Brain microvascular endothelial cell (primary cell): Measurements from ENCODE around the gene SKAP2.

Experiments used
- DNase-seq: peaks from one replicate; pipeline ENCODE4 v3.0.0-alpha.2; 2020
- H3K27ac ChIP-seq: fragments of 250-450 bp; sonication (Bioruptor Pico); 2 replicates; pipeline ENCODE4 v1.5.1; 2020; ENCODE audit warnings: mild to moderate bottlenecking, moderate library complexity
- H3K27me3 ChIP-seq: fragments of 250-450 bp; sonication (Bioruptor Pico); replicated peaks from 2 replicates; pipeline ENCODE4 v1.5.1; 2020; ENCODE audit warnings: mild to moderate bottlenecking
- H3K36me3 ChIP-seq: fragments of 250-450 bp; sonication (Bioruptor Pico); replicated peaks from 2 replicates; pipeline ENCODE4 v1.5.1; 2020; ENCODE audit warnings: mild to moderate bottlenecking
- H3K4me3 ChIP-seq: 2 replicates; pipeline ENCODE4 v1.5.1; 2011; ENCODE audit warnings: low read depth, mild to moderate bottlenecking, control low read depth, low read length, moderate library complexity
- in situ Hi-C: cut with HindIII; loops from 2 replicates; pipeline ENCODE4 v1.10.0; 2017; ENCODE audit warnings: low sequenced_read_pairs, low pct_ligation_motif_present
- TF ChIP-seq, protein P1 (sequence below): IDR thresholded peaks from 2 replicates; pipeline ENCODE4 v1.5.1; 2011; ENCODE audit warnings: low read depth, mild to moderate bottlenecking, moderate library complexity, low read length, control low read depth, inconsistent platforms; ENCODE audit errors: missing control alignments

Gene SKAP2

GRCh38 chr7:26794541-26794940 is 69.8 kb downstream of the SKAP2 start:
- no peak overlapping the region for H3K27ac ChIP-seq
- DNase-seq = no peak
- in situ Hi-C loops = no loop called here
- H3K4me3 ChIP-seq = no peak overlapping the region
- H3K36me3 ChIP-seq = no peaks in the 10 kb centered on the region
- TF ChIP-seq, protein P1, sequence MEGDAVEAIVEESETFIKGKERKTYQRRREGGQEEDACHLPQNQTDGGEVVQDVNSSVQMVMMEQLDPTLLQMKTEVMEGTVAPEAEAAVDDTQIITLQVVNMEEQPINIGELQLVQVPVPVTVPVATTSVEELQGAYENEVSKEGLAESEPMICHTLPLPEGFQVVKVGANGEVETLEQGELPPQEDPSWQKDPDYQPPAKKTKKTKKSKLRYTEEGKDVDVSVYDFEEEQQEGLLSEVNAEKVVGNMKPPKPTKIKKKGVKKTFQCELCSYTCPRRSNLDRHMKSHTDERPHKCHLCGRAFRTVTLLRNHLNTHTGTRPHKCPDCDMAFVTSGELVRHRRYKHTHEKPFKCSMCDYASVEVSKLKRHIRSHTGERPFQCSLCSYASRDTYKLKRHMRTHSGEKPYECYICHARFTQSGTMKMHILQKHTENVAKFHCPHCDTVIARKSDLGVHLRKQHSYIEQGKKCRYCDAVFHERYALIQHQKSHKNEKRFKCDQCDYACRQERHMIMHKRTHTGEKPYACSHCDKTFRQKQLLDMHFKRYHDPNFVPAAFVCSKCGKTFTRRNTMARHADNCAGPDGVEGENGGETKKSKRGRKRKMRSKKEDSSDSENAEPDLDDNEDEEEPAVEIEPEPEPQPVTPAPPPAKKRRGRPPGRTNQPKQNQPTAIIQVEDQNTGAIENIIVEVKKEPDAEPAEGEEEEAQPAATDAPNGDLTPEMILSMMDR = no peak
- H3K27me3 ChIP-seq = no peaks in the 10 kb centered on the region

DNA sequence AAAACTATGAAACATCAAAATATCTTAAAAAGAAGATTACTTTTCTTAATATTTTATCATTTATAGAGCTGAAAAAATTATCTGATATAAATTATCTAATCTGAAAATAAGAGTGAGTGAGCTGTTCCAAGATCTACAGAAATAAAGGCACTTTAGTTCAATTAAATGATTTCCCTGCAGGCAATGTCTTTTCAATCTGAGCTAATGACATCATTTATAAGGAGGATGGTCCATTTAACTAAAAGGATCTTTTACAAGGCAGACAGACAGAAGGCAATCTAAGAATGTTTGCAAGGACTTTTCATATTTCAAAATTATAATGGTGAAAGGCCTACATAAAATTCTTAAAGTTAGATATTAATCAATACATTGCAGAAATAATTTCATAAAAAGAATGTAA is 71.8 kb downstream of the SKAP2 start:
- Histone ChIP-seq H3K27me3 (no peaks in the 10 kb centered on the region), H3K4me3 (no peak overlapping the region), H3K36me3 (no peaks in the 10 kb centered on the region), H3K27ac (no peak overlapping the region)
- in situ Hi-C loops = no loop called here
- TF ChIP-seq, protein P1 = no peak
- no peak for DNase-seq

GRCh38 chr7:26792006-26792405 is 72.4 kb downstream of the SKAP2 start:
- no peaks in the 10 kb centered on the region for H3K36me3 ChIP-seq
- in situ Hi-C loops = no loop called here
- no peak for DNase-seq
- TF ChIP-seq, protein P1 = no peak
- no peak overlapping the region for H3K27ac ChIP-seq
- no peak overlapping the region for H3K4me3 ChIP-seq
- H3K27me3 ChIP-seq = no peaks in the 10 kb centered on the region

DNA sequence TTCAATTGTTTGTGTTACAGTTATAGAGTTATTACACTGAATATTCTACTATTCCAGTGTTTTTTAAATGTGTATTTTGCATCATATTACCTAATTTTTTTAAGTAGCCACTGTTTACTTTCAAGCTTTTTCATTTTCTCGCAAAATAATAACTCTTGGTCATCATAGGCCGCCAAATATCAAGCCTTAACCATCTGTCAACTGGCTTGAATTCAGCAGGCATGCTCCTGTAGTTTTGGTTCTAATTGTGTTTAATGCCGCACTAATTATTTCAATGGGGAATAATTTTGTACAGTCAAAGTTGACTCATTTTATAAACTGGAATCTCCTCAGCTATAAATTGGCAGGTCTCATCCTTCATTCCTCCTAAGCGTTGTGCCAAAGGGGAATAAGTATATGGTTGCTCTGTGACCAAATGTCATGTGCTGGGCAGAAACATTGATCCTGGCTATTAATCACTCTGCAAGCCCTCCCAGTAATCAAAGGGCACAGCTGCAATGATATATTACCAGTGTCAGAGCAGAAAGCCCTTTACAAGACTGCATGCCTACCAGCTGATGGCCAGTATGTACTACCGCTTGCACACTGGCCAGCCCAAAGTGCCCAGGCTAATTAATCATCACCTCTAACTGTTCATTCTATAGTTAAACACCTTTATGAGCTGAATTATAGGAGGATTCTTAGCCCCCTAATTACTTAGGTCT is 74.8 kb downstream of the SKAP2 start:
- H3K4me3 ChIP-seq = no peak overlapping the region
- in situ Hi-C loops = no loop called here
- DNase-seq = no peak
- TF ChIP-seq, protein P1 = no peak
- H3K36me3 ChIP-seq = no peaks in the 10 kb centered on the region
- H3K27me3 ChIP-seq = no peaks in the 10 kb centered on the region
- no peak overlapping the region for H3K27ac ChIP-seq

- in situ Hi-C loops = no loop called here
- DNase-seq = no peak
- TF ChIP-seq, protein P1 = no peak
- Histone ChIP-seq H3K36me3 (no peaks in the 10 kb centered on the region), H3K27ac (no peak overlapping the region), H3K4me3 (no peak overlapping the region), H3K27me3 (no peaks in the 10 kb centered on the region)
These were observed 76.7 kb downstream of the SKAP2 start for GRCh38 chr7:26787701-26788100.

DNA sequence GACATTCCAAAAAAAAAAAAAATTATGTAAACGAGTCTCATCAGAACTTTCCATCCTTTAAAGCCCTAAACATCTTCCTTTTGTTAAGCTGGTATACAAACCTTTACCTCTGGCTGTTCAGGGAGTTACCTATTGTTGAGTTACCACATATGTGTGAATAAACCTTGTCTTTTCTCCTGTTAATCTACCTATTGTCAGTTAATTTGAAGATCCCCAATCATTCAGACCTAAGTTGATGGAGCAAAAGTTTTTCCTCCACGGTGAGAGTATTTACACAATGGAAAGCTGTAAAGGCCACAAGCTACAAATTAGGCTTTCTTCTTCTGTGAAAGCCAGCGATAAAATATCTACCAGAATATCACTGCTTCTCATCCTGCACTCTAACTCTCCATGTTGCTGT is 80.3 kb downstream of the SKAP2 start:
- no peaks in the 10 kb centered on the region for H3K36me3 ChIP-seq
- no peak overlapping the region for H3K4me3 ChIP-seq
- no peak overlapping the region for H3K27ac ChIP-seq
- TF ChIP-seq, protein P1 = no peak
- H3K27me3 ChIP-seq = no peaks in the 10 kb centered on the region
- in situ Hi-C loops = no loop called here
- no peak for DNase-seq
